Activated CD4-positive, alpha-beta T cell treated with anti-CD3 and anti-CD28 coated beads, Interleukin-2, amount 50 U/mL, for 16 hours (primary cell): ENCODE data around the gene USE1.
A peak's percentile ranks its signal among the peaks of the same experiment; 100 is the strongest.

Experiments used
- DNase-seq: peaks from one replicate; pipeline ENCODE4 v3.0.0-alpha.2; 2020

The USE1 gene

DNA sequence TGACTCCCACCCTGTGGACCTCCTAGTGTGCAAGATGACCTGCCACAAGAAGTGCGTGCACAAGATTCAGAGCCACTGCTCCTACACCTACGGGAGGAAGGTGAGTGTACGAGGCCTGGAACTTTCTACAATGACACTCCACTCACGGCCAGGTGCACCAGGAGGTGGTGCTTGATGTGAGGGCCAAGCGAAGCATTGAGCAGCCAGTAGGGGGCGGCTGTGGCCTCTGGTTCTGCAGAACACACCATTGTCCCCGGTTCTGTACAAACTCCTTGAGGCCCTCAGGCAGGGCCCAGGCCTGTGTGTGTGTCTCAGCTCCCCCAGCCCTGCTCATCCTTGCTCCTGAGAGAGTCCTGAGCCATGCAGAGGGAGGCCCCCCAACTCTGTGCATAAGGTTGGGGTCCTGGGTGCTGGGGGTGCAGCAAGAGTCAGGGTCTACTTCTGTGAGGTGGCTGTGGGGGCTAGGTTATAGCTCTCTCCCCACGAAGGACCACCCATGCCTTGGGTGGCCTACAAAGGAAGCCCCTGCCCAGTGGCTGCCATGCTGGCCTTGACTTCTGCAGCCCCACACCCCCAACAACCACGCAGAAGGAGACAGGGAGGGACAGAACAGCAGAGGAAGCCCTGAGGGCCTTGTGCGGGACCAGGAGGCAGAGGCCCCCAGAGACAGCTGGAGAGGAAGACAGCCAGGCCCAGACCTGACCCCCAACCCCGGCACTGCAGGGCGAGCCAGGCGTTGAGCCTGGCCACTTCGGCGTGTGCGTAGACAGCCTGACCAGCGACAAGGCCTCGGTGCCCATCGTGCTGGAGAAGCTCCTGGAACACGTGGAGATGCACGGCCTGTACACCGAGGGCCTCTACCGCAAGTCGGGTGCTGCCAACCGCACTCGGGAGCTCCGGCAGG is 9.7 kb upstream of the USE1 start:
- peak; percentile 52 for DNase-seq

DNA sequence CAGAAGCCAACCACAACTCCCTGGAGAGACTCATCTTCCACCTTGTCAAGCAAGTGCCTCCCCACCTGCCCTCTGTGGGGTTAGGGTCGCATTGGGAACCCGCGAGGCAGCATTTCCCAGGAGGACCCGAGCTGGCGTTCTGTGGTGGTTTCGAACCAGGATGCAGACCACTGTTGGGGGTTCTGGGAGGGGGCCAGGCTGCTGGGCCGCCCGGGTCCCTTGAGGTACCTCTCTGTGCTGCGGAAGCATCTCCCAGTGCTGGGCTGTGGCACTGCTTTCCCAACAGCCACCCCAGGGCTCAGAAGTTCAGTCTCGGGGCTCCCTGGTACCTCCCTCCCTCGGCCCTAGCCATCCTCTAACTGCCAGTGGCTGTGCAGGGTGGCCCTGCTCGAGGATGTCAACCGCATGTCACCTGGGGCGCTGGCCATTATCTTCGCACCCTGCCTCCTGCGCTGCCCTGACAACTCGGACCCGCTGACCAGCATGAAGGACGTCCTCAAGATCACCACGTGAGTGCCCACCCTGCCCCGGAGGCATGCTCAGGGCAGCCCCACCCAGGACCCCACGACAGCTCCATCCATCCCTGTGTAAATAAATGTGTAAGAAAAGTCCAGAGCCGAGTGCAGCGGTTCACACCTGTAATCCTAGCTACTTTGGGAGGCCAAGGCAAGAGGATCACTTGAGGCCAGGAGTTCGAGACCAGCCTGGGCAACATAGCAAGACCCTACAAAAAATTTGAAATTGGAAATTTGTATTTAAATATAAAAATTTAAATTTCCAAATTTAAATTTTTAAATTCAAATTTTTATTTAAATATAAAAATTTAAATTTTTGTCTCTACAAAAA is 8.2 kb upstream of the USE1 start:
- DNase-seq = no peak

DNA sequence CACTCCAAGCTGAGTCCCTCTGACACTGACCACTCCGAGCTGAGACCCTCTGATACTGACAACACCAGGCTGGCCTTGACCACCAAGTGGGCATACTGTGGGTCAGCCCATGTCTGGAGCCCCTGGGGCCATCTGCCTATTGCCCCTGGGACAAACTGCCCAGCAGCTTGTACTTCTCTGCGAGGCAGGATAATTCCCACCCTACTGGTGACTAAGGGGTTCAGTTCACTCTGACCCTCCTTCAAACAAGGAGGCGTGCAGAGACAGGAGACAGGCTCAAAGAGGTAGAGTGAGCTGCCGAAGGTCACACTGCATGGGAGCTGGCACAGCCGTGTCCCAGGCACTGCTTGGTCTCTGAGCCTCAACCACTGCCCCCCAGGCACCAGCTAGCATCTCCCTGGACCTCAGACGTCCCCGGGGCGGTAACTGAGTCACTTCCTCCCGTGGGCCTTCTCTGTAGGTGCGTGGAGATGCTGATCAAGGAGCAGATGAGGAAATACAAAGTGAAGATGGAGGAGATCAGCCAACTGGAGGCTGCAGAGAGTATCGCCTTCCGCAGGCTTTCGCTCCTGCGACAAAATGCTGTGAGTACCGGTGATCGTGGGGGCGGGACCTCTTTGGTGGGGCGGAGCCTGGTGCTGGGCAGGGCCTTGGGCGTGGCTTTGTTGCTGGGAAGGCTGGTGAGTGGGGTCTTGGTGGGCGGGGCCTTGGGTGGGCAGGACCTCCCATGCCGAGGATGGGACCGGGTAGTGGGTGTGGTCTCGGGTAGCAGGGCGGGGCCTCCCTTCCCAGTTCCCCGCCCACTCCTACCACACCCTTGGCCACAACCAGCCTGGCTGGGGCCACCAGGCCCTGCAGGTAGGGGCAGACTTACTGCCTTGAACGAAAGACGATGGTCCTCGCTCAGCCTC is 5.8 kb upstream of the USE1 start:
- peak; percentile 58 for DNase-seq

DNA sequence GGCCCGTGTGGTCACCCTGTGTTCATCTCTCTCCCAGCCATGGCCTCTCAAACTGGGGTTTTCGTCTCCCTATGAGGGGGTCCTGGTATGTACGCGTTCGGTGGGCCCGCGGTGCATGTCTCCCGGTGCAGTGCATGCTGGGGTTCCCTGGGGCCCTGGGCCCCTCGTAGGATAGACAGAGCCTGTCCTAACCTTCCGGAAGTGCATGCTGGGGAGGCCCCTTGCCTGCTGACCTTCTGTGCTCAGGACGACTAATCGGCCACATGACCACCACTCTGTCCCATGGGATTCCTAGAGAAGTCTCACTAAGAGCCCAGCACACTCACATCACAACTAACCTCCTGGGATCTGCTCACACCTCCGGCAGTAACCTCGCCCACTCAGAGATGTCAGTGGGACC is 4.9 kb upstream of the USE1 start:
- no peak for DNase-seq

DNA sequence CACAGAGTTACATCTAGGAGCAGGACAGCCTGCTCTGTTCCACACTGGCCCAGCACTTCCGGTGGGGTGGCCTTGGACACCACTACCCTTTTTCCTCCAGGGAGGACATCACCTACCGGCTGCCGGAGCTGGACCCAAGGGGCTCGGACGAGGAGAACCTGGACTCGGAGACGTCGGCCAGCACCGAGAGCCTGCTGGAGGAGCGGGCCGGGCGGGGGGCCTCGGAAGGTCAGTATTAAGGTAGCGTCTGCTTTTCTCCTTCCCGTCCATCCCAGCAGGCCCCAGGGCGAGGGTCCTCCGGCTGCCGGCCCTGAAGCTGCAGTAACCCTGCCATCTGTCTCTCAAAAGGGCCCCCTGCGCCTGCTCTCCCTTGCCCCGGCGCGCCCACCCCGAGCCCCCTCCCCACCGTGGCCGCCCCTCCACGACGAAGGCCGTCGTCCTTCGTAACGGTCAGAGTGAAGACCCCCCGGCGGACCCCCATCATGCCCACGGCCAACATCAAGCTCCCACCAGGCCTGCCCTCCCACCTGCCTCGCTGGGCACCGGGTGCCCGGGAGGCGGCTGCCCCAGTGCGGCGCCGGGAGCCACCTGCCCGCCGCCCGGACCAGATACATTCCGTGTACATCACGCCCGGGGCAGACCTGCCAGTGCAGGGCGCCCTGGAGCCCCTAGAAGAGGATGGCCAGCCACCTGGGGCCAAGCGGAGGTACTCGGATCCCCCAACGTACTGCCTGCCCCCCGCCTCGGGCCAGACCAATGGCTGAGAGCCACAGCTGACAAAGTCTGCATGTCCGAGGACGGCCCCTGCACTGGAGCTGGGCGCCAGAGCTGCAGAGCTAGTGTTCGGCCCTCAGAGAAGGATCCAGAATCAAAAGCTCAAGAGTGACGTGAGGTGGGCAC is 3.4 kb upstream of the USE1 start:
- DNase-seq = no peak

DNA sequence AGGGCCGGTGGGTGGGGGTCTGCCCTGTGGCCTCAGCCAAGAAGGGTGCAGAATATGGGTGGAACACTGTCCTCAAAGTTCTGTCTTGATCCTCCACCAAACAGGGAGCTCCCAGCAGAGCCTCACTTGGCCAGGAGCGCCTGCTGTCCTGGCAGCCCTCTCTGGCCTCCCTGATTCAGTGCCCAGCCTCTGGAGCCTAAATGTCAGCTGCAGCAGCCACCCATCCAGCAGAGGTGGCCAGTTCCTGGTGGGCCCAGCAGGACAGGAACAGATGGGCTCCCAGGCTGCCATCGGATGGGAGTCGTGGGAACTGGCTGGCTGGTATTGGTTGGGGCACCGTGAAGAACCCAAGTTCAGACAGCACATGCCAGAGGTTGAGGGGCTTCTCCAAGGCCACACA is 1.8 kb upstream of the USE1 start:
- no peak for DNase-seq

DNA sequence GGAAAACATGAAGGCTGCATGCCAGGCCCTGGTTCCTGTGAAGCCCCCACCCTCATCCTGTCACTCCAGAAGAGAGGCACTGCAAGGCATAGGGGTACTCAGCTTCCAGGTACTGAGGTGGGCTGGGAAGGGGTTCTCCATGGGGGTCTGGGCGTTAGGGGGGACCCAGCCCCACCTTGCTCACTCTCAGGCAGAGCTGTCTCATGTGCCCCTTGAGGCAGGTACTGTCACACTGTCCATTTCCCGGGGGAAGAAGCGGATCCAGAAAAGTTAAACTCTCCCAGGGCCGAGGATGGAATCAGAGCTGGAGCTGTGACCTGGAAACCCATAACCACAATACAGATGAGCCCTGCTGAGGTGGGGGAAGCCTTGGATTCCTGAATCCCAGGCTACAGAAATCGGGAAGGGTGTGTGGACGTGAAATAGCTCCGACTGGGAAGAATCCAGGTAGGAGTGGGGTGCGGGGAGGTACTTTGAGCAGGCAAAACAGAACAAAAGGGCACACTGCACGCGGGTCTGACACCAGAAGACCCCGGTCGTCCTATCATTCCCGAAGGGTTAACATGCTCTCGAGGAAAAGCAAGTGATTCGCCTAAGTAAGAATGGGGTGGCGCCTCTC is 540 bp upstream of the USE1 start:
- no peak for DNase-seq

DNA sequence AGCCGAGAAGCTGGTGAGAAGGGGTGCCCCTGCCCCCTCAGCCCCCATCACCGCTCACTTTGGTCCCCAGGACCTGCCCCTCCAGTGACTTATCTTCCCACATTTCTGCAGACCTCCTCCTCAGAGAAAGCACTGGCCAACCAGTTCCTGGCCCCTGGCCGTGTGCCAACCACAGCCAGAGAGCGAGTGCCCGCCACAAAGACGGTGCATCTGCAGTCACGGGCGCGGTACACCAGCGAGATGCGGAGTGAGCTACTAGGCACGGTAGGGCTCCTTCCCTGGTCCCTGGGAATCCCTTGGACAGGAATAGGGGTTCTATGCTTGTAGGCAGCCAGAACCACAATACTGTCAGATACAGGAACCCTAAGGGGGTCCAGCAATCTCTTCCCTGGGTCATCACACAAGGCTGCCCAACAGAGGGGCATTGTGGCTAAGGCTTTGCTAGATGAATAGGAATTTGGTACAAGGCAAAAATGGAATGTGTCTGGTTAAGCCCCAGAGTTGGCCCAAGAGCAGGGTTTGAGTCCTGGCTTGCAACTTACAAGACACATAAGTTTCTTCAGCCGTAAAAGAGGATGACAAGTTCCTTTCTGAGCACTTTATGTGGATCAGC is 1.0 kb downstream of the USE1 start:
- no peak for DNase-seq

DNA sequence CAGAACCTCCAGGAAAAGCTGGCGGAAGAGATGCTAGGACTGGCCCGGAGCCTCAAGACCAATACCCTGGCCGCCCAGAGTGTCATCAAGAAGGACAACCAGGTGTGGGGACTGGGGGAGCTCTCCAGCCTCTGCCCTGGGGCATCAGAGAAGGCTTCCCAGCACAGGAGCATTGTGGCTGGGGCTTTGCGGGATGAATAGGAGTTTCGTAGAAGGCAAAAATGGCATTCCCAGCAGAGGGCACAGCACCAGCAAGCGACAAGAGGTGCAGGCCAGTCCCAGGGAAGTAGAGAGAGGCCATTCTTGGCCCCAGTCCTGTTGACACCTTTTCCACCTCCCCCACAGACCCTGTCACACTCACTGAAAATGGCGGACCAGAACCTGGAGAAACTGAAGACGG is 4.1 kb downstream of the USE1 start:
- DNase-seq = no peak

DNA sequence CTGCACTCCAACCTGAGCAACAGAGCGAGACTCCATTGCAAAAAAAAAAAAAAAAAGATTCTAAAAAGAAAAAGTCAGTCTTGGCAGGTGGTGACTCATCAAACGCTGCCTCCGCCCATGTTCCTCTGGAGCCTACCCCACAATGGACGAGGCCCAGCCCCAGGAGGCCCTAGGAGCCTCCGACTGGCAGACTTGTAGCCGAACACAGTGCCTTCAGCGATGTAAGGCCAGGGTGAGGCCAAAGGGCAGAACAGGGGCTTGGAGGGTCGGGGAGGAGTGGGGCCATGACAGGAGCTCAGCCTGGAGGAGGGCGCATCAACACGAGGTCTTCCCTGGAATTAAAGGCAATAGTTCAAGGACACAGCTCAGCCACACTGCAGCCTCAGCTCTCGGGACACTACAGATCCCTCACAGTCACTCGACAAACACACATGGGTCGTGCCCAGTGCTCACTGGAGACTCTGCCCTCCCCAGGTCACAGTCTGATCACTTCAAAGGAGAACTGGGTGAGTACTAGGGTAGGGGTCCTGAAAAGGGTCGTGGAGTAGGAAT is 5.1 kb downstream of the USE1 start:
- DNase-seq = no peak

DNA sequence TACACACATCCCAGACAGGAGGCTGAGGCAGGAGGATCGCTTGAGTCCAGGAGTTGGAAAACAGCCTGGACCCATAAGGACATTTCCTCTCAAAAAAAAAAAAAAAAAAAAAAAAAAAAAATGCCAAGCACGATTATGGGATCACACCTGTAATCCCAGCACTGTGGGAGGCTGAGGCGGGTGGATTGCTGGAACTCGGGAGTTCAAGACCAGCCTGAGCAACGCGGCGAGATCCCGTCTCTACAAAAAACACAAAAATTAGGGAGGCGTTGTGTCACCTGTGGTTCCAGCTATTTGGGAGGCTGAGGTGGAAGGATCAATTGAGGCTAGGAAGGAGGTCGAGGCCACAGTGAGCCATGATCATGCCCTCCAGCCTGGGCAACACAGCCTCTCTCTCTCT is 9.9 kb downstream of the USE1 start:
- no peak for DNase-seq

DNA sequence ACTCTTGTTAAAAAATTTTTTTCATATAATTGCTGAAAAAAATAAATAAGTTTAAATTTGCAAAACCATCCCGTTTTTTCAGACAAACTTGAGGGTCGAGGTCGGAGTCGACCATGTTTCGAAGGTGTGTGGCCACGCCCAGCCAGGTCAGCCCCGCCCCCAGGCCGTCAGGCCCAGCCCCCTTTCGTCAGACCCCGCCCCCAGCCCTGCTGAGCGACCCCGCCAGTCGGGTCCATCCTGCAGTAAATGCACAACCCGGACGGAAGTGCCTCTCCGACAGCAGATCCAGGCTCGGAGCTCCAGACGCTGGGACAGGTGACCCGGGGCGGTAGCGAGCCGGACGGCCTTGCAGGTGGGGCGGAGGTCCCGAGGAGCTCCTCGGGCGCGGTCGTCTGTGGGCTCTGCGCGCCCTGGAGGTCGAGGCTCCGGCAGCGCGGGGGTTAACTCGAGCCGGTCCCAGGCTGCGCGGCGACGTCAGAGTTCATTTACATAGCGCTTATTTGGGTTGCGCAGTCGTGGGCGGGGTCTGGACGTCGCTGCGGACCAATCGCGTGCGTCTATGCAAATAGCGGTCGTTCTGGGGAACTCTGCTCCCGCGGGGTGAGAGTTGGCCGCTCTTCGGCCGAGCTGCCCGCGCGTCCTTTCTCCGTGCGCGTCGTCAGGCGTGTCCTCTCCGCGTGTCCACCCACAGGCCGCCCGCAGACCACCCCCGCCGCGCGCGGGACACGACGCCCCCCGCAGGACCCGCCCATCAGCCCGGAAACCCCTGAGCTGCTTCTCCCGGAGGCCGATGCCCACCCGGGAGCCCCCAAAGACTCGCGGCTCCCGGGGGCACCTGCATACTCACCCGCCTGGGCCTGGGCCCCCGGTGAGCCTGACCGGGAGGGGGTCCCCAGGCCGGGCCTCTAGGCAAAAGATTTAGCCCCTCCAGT is 11.1 kb downstream of the USE1 start, which contains the start of gene OCEL1:
OCEL1 (plus strand) TSS at position 225 of the 932 bp plus-strand sequence; CDS start at position 247, 22 bp downstream.
- DNase-seq = peak; percentile 97

DNA sequence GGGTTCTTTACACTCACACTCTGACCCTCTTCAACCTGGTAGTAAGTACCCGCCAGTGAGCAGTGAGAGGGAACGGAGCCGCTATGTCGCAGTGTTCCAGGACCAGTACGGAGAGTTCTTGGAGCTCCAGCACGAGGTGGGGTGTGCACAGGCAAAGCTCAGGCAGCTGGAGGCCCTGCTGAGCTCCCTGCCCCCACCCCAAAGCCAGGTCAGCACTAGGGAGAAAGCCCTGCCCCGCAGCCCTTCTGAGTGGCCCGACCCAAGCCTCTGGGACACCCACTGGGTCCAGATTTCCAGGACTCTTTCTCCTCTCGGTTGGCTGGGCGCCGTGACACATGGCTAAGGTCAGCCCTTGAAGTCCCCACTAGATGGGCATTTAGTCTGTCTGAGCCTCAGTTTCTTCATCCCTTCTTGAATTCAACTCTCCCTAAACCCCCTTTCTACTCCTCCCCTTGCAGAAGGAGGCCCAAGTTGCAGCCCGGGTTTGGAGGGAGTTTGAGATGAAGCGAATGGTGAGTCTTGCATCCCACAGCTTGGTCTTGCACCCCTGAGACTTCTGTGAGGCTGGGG is 12.7 kb downstream of the USE1 start:
- no peak for DNase-seq

DNA sequence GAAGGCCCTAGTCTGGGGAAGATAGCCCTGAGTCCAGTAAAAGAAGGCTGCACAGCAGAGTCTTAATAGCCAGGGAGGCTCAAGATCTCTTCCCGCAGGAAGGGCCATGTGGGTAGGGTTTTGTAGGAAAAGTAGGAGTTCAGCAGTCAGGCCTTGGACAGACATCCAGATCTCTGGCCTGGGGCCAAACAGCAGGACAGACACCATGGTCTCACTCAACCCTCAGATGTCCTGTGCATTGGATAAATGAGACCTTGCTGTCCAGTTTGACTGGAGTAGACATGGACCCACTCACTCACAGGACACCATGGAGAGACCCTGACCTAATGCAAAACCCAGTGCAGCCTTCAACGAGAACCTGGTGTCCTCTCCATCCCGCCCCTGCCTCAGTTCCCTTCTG is 14.7 kb downstream of the USE1 start:
- DNase-seq = no peak

DNA sequence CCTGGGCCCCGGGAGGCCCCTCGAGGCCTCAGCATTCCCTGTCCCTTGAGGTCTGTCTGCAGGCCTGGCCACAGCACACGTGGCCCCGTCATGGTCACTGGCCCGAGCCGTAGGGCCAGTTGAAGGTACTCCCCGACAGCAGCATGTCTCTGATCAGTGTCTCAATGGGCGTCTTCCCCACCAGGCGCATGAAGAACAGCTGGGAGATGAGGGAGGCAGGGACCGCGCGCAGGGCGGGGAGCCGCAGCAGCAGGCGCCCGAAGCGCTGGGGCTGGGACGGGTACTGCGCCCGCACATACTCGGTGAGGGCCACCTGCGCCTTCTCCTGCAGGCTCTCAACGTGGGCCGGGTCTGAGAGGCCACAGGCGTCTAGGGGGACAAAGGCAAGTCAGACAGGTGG is 17.1 kb downstream of the USE1 start:
- no peak for DNase-seq

DNA sequence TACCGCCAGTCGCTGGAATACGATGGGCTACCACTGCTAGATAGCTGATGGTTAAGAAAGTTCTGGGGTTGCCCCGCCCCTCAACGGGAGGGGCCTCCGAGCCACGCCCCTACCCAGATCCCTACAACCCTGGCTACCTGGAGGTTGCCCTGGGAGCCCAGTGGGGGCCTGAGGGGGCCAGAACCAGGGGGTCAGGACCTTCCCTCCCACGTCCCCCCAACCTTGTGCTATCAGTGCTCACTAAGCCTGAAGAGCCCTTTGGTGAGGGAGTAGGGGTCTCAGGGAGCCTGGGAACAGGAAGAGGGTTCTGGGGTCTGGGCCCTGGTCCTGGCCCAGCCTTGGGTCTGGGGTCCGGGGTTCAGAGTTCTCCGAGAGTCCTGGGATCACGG is 19.7 kb downstream of the USE1 start:
- peak; percentile 72 for DNase-seq

DNA sequence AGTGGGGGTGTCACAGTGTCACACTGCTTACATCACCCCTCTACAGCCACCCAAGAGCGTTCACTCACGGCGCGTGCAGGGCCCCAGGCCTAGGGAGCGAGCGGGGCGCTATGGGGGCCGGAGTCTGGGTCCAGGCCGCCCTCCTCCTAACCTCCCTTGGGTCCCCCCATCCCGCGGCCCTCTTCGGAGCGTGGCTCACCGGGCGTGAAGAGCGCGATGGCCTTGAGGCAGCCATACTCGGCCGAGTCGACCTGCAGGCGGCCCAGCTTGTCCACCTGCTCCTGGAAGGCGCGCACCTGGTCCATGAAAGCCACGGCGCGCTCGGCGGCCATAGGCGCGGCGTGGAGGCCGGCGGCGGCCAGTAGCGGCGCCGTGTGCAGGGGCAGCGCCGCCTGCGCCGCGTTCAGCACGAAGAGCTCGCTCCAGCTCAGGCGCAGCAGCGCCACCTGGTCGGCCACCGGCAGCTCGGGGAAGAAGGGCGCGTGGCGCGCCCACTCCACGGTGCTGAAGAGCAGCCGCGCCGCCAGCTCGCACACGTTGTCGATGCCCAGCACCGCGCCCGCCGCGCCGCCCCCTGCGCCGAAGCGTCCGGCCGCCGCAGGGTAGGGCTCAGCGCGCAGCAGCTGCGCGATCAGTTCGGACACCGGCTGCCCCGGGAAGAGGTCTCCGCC is 20.3 kb downstream of the USE1 start:
- DNase-seq = peak; percentile 71
